Smooth muscle cell (in vitro differentiated cells): ENCODE data around the gene PDGFA. TPM values are rescaled to one million over a fixed set of nuclear protein-coding genes. Genes with fewer than 3 reads are reported as not detected.

ENCODE experiments used
- DNase-seq: peaks from one replicate; lab custom pipeline; 2025; ENCODE audit not compliant: unreplicated experiment; lab: John Stamatoyannopoulos, UW
- H2AFZ ChIP-seq: fragments of 200-600 bp; sonication (generic); 2 replicates; pipeline ENCODE4 v1.6.0; 2016; ENCODE audit warnings: antibody characterized with exemption, low read depth, mild to moderate bottlenecking
- H3F3A ChIP-seq: fragments of 200-600 bp; sonication (generic); 2 replicates; pipeline ENCODE4 v1.6.0; 2017; ENCODE audit warnings: antibody characterized with exemption, low read depth
- H3K27ac ChIP-seq: fragments of 200-600 bp; sonication (generic); 2 replicates; pipeline ENCODE4 v1.5.1; 2016; ENCODE audit warnings: low read depth, mild to moderate bottlenecking
- H3K27me3 ChIP-seq: fragments of 200-600 bp; sonication (generic); 2 replicates; pipeline ENCODE4 v1.6.1; 2016; ENCODE audit warnings: low read depth, mild to moderate bottlenecking
- H3K36me3 ChIP-seq: fragments of 200-600 bp; sonication (generic); 2 replicates; pipeline ENCODE4 v1.5.1; 2016; ENCODE audit warnings: low read depth
- H3K4me1 ChIP-seq: fragments of 200-600 bp; sonication (generic); 2 replicates; pipeline ENCODE4 v1.5.1; 2016; ENCODE audit warnings: low read depth
- H3K4me2 ChIP-seq: fragments of 200-600 bp; sonication (generic); 2 replicates; pipeline ENCODE4 v1.6.0; 2016; ENCODE audit warnings: mild to moderate bottlenecking
- H3K4me3 ChIP-seq: fragments of 200-600 bp; sonication (generic); 2 replicates; pipeline ENCODE4 v1.5.1; 2016; ENCODE audit warnings: mild to moderate bottlenecking
- H3K79me2 ChIP-seq: fragments of 200-600 bp; sonication (generic); 2 replicates; pipeline ENCODE4 v1.6.0; 2016; ENCODE audit warnings: low read depth, mild to moderate bottlenecking
- H3K9ac ChIP-seq: fragments of 200-600 bp; sonication (generic); 2 replicates; pipeline ENCODE4 v1.6.0; 2016; ENCODE audit warnings: low read depth
- H3K9me3 ChIP-seq: fragments of 200-600 bp; sonication (generic); replicated peaks from 2 replicates; pipeline ENCODE4 v1.5.1; 2016; ENCODE audit warnings: low read depth
- H4K20me1 ChIP-seq: fragments of 200-600 bp; sonication (generic); 2 replicates; pipeline ENCODE4 v1.6.0; 2016; ENCODE audit warnings: low read depth
- WGBS: methylation state at CpG from one replicate; pipeline ENCODE4 v1.1.7; 2016; ENCODE audit warnings: low lambda C conversion rate; 5-methylcytosine and 5-hydroxymethylcytosine counted together
- polyA plus RNA-seq: library from polyadenylated mRNA; unstranded; fragments of >200 nt; fragmentation: Nextera tagmentation; extraction: Ambion mirVana; gene quantifications from 2 replicates; pipeline ENCODE4 v1.2.1, GENCODE V29; 2016
- total RNA-seq: library from RNA; depleted of rRNA; stranded (reverse); fragments of >200 nt; gene quantifications from 2 replicates; pipeline ENCODE4 v1.2.3, GENCODE V29; 2014
- TF ChIP-seq, protein P1 (sequence below): fragments of 200-600 bp; sonication (generic); IDR thresholded peaks from 2 replicates; pipeline ENCODE4 v1.5.1; 2017; ENCODE audit warnings: borderline replicate concordance, mild to moderate bottlenecking, antibody characterized with exemption; ENCODE audit not compliant: insufficient read depth, poor library complexity, severe bottlenecking

The PDGFA gene
- total and polyA plus RNA-seq, 2 experiments from 2014 or later = 32.0 to 68.1 TPM

- TF ChIP-seq, protein P1, sequence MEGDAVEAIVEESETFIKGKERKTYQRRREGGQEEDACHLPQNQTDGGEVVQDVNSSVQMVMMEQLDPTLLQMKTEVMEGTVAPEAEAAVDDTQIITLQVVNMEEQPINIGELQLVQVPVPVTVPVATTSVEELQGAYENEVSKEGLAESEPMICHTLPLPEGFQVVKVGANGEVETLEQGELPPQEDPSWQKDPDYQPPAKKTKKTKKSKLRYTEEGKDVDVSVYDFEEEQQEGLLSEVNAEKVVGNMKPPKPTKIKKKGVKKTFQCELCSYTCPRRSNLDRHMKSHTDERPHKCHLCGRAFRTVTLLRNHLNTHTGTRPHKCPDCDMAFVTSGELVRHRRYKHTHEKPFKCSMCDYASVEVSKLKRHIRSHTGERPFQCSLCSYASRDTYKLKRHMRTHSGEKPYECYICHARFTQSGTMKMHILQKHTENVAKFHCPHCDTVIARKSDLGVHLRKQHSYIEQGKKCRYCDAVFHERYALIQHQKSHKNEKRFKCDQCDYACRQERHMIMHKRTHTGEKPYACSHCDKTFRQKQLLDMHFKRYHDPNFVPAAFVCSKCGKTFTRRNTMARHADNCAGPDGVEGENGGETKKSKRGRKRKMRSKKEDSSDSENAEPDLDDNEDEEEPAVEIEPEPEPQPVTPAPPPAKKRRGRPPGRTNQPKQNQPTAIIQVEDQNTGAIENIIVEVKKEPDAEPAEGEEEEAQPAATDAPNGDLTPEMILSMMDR = no peak
- WGBS = 94% methylated on average over 7 of the region's 7 CpGs
- peaks cover 10% of the 10 kb centered on the region for H3K36me3 ChIP-seq
- H2AFZ ChIP-seq = no peak overlapping the region
- peaks cover 96% of the 10 kb centered on the region for H4K20me1 ChIP-seq
- H3K9ac ChIP-seq = no peak overlapping the region
- H3K4me1 ChIP-seq = no peaks in the 10 kb centered on the region
- peaks cover 18% of the 10 kb centered on the region for H3K79me2 ChIP-seq
- no peaks in the 10 kb centered on the region for H3K9me3 ChIP-seq
- no peaks in the 10 kb centered on the region for H3K27me3 ChIP-seq
- H3K27ac ChIP-seq = no peak overlapping the region
- no peak for DNase-seq
- no peak overlapping the region for H3K4me2 ChIP-seq
- no peak overlapping the region for H3K4me3 ChIP-seq
- H3F3A ChIP-seq = peaks cover 30% of the 10 kb centered on the region
Measured at GRCh38 chr7:501526-501925, 18.1 kb downstream of the PDGFA start.

DNA sequence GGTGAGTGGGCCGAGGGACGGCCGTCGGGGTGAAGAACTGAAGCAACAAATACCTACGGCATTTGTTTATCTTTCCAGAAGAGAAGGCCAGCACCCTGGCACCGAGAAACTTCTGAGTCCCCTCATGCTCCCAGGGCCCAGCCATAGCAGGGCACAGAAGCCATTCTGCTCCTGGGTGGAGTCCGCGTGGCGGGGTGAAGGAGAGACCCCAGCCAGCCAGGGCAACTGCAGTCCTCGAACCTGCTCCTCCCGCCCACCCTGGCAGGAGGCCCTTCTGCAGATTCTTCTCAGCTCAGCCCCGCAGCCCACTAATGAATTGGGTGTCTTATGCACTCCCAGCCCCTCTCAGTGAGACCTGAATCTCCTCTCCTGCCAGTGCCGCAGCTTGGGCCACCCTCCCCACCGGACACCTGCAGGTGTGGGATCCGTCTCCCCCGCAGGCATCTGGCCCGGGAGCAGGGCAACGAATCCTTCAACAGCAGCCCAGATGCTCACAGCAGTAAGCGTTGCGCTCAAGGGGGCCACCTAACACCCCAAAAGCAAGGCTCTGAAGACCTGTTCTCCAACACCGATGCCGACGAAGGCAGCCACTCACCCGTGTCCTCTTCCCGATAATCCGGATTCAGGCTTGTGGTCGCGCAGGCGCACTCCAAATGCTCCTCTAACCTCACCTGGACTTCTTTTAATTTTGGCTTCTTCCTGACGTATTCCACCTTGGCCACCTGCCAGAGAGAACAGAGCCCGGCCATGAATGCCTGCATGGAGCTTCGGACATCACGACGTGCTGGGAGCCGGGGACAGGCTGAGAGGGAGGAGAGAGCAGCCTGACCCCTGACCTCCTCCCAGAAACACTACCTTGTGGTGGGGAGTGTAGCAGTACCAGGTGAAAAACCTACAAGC, 18.9 kb downstream of the PDGFA start:
- H3F3A ChIP-seq = peaks cover 30% of the 10 kb centered on the region
- H3K27ac ChIP-seq = no peak overlapping the region
- no peaks in the 10 kb centered on the region for H3K27me3 ChIP-seq
- no peak for DNase-seq
- peaks cover 96% of the 10 kb centered on the region for H4K20me1 ChIP-seq
- no peaks in the 10 kb centered on the region for H3K4me1 ChIP-seq
- 99% methylated on average over 34 of the region's 35 CpGs for WGBS
- TF ChIP-seq, protein P1 = no peak
- peaks cover 10% of the 10 kb centered on the region for H3K36me3 ChIP-seq
- no peaks in the 10 kb centered on the region for H3K9me3 ChIP-seq
- no peak overlapping the region for H2AFZ ChIP-seq
- H3K4me2 ChIP-seq = no peak overlapping the region
- H3K4me3 ChIP-seq = no peak overlapping the region
- no peak overlapping the region for H3K9ac ChIP-seq
- H3K79me2 ChIP-seq = peaks cover 15% of the 10 kb centered on the region

DNA sequence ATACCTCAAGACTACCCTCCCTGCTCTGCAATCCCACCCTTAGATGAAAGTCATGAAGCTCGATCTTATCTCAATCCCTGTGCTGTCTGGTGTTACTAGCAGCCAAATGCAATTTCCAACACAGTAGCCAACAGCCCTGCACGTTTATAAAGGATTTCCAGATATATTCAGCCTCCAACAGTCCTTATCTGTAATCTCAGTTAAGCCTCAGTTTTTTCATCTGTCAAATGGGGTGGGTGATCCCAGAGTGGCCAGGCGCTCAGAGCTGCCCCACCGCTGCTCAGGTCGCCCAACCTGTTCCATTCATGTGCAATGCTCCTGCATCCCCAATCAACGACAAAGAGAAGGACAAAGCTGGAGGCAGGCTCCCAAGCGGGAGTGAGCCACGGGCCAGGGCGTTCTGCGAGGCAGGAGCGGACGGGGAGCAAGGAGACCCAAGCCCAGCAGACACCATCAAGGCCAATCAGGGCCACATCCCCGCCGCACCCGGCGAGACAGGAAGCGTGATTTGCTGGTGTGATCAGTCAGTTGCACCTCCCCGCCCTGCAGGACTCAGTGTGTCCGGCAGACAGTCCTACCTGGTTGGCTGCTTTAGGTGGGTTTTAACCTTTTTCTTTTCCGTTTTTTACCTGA, 19.7 kb downstream of the PDGFA start:
- Histone ChIP-seq H3K27me3 (no peaks in the 10 kb centered on the region), H3K79me2 (peaks cover 7% of the 10 kb centered on the region), H3K36me3 (peaks cover 10% of the 10 kb centered on the region), H3K27ac (no peak overlapping the region), H3K9me3 (no peaks in the 10 kb centered on the region), H3K4me1 (no peaks in the 10 kb centered on the region), H3K4me3 (no peak overlapping the region), H4K20me1 (peaks cover 89% of the 10 kb centered on the region), H3K4me2 (no peak overlapping the region), H3K9ac (no peak overlapping the region), H3F3A (peaks cover 22% of the 10 kb centered on the region), H2AFZ (no peak overlapping the region)
- 94% methylated on average over 20 of the region's 20 CpGs for WGBS
- no peak for DNase-seq
- TF ChIP-seq, protein P1 = no peak
